Activated naive CD8-positive, alpha-beta T cell treated with anti-CD3 and anti-CD28 coated beads, Interleukin-2, amount 10 ng/mL, durations not matched to agents 7 days and 5 days (primary cell): ENCODE results near the gene CDC16. TPM values are rescaled to one million over a fixed set of nuclear protein-coding genes. Genes with fewer than 3 reads are reported as not detected.

ENCODE experiments used
- ATAC-seq: fragments of 150-1000 bp; cut with Tn5 transposase; one replicate; pipeline ENCODE4 v1.10.0; 2021; ENCODE audit warnings: low read depth, moderate library complexity
- POLR2A ChIA-PET: fragments of 350-600 bp; sonication (Branson Sonifier 250); formaldehyde crosslinking; loops from one replicate; lab custom pipeline; 2021; ENCODE audit warnings: antibody characterized with exemption; lab: Charles Lee
- DNase-seq: peaks from one replicate; pipeline ENCODE4 v3.0.0; 2021
- H3K27ac Mint-ChIP-seq: one replicate; pipeline ENCODE4 v1.8.0; 2022; ENCODE audit warnings: mild to moderate bottlenecking, mixed read lengths
- H3K27me3 Mint-ChIP-seq: one replicate; pipeline ENCODE4 v1.8.0; 2022; ENCODE audit warnings: mild to moderate bottlenecking, moderate library complexity, mixed read lengths
- H3K36me3 Mint-ChIP-seq: one replicate; pipeline ENCODE4 v1.8.0; 2021; ENCODE audit warnings: mild to moderate bottlenecking, mixed read lengths
- H3K4me1 Mint-ChIP-seq: one replicate; pipeline ENCODE4 v1.8.0; 2021; ENCODE audit warnings: mixed read lengths
- H3K4me3 Mint-ChIP-seq: one replicate; pipeline ENCODE4 v1.8.0; 2022; ENCODE audit warnings: mild to moderate bottlenecking, moderate library complexity, mixed read lengths
- H3K9me3 Mint-ChIP-seq: one replicate; pipeline ENCODE4 v1.8.0; 2021; ENCODE audit warnings: mixed read lengths
- total RNA-seq, 2 experiments: library from RNA; stranded (reverse); gene quantifications; one replicate each; pipeline ENCODE4 v1.2.3, GENCODE V29; 2021

The CDC16 gene
- total RNA-seq, 2 experiments from 2014 or later = 91.1 to 99.7 TPM

GRCh38 chr13:114299604-114300305 is 65.1 kb downstream of the CDC16 start:
- no peak overlapping the region for H3K27ac Mint-ChIP-seq
- no peaks in the 10 kb centered on the region for H3K27me3 Mint-ChIP-seq
- no peaks in the 10 kb centered on the region for H3K9me3 Mint-ChIP-seq
- POLR2A ChIA-PET = no interaction called here
- H3K4me1 Mint-ChIP-seq = peaks cover 1% of the 10 kb centered on the region
- no peak for DNase-seq
- peaks cover 13% of the 10 kb centered on the region for H3K36me3 Mint-ChIP-seq
- no peak overlapping the region for H3K4me3 Mint-ChIP-seq
- no peak for ATAC-seq

GRCh38 chr13:114303700-114304327 is 69.1 kb downstream of the CDC16 start:
- Mint-ChIP-seq H3K4me1 (peaks cover 1% of the 10 kb centered on the region), H3K36me3 (peaks cover 17% of the 10 kb centered on the region), H3K9me3 (no peaks in the 10 kb centered on the region), H3K27ac (no peak overlapping the region), H3K4me3 (no peak overlapping the region), H3K27me3 (no peaks in the 10 kb centered on the region)
- DNase-seq = no peak
- no peak for ATAC-seq
- POLR2A ChIA-PET = no interaction called here

GRCh38 chr13:114304346-114305034 is 69.8 kb downstream of the CDC16 start:
- peaks cover 17% of the 10 kb centered on the region for H3K36me3 Mint-ChIP-seq
- no peak for ATAC-seq
- no peaks in the 10 kb centered on the region for H3K9me3 Mint-ChIP-seq
- no peak overlapping the region for H3K4me3 Mint-ChIP-seq
- H3K27me3 Mint-ChIP-seq = no peaks in the 10 kb centered on the region
- POLR2A ChIA-PET = no interaction called here
- DNase-seq = no peak
- no peak overlapping the region for H3K27ac Mint-ChIP-seq
- peaks cover 1% of the 10 kb centered on the region for H3K4me1 Mint-ChIP-seq

GRCh38 chr13:114309086-114309485 is 74.4 kb downstream of the CDC16 start:
- Mint-ChIP-seq H3K4me1 (peaks cover 11% of the 10 kb centered on the region), H3K4me3 (no peak overlapping the region), H3K27ac (no peak overlapping the region), H3K27me3 (peaks cover 5% of the 10 kb centered on the region), H3K36me3 (peaks cover 7% of the 10 kb centered on the region), H3K9me3 (no peaks in the 10 kb centered on the region)
- no peak for ATAC-seq
- POLR2A ChIA-PET = no interaction called here
- DNase-seq = no peak

GRCh38 chr13:114309806-114310410 is 75.2 kb downstream of the CDC16 start:
- no peak for ATAC-seq
- Mint-ChIP-seq H3K36me3 (peaks cover 7% of the 10 kb centered on the region), H3K4me1 (peaks cover 12% of the 10 kb centered on the region), H3K9me3 (no peaks in the 10 kb centered on the region), H3K27ac (no peak overlapping the region), H3K27me3 (peaks cover 5% of the 10 kb centered on the region), H3K4me3 (no peak overlapping the region)
- DNase-seq = no peak
- POLR2A ChIA-PET = no interaction called here

GRCh38 chr13:114310956-114311355 is 76.3 kb downstream of the CDC16 start:
- peaks cover 8% of the 10 kb centered on the region for H3K36me3 Mint-ChIP-seq
- ATAC-seq (no peak), DNase-seq (no peak)
- peaks cover 5% of the 10 kb centered on the region for H3K27me3 Mint-ChIP-seq
- H3K4me3 Mint-ChIP-seq = no peak overlapping the region
- H3K4me1 Mint-ChIP-seq = peaks cover 19% of the 10 kb centered on the region
- no peak overlapping the region for H3K27ac Mint-ChIP-seq
- POLR2A ChIA-PET = no interaction called here
- no peaks in the 10 kb centered on the region for H3K9me3 Mint-ChIP-seq

GRCh38 chr13:114311387-114311786 is 76.7 kb downstream of the CDC16 start:
- Mint-ChIP-seq H3K9me3 (no peaks in the 10 kb centered on the region), H3K4me1 (peaks cover 19% of the 10 kb centered on the region), H3K4me3 (no peak overlapping the region), H3K27ac (no peak overlapping the region), H3K36me3 (peaks cover 6% of the 10 kb centered on the region), H3K27me3 (peaks cover 5% of the 10 kb centered on the region)
- POLR2A ChIA-PET = no interaction called here
- ATAC-seq = no peak
- no peak for DNase-seq

GRCh38 chr13:114311908-114312307 is 77.2 kb downstream of the CDC16 start:
- peaks cover 4% of the 10 kb centered on the region for H3K36me3 Mint-ChIP-seq
- POLR2A ChIA-PET = interaction anchor here (2.6 kb wide), 1 partner anchor 30 kb away, joined by 8 read pairs; the partner anchor contains the start of gene UPF3A

GRCh38 chr13:114313061-114313860 is 78.6 kb downstream of the CDC16 start:
- Mint-ChIP-seq H3K4me3 (peak overlapping the region; percentile 92), H3K27ac (peak overlapping the region; percentile 84), H3K27me3 (peaks cover 5% of the 10 kb centered on the region), H3K4me1 (peaks cover 27% of the 10 kb centered on the region), H3K9me3 (no peaks in the 10 kb centered on the region), H3K36me3 (peaks cover 2% of the 10 kb centered on the region)
- POLR2A ChIA-PET = interaction anchor here (1.0 to 2.6 kb wide), 2 partner anchors 21 to 32 kb away, joined by 3 to 8 read pairs; partner anchors contain the start of gene UPF3A
- ATAC-seq (no peak), DNase-seq (no peak)

More at GRCh38 chr13:114311908-114312307, 77.2 kb downstream of the CDC16 start:
- Mint-ChIP-seq H3K9me3 (no peaks in the 10 kb centered on the region), H3K27me3 (peaks cover 5% of the 10 kb centered on the region), H3K4me1 (peaks cover 21% of the 10 kb centered on the region), H3K4me3 (no peak overlapping the region), H3K27ac (no peak overlapping the region)
- no peak for DNase-seq
- no peak for ATAC-seq

GRCh38 chr13:114314074-114314912 is 79.6 kb downstream of the CDC16 start, which contains the start of gene CHAMP1:
CHAMP1 (plus strand) TSS chr13:114314503; CDS start chr13:114323843, 9,340 bp downstream.
- peak; percentile 94 for ATAC-seq
- Mint-ChIP-seq H3K9me3 (no peaks in the 10 kb centered on the region), H3K4me3 (peak within 1 kb of the TSS; percentile 92), H3K27me3 (peaks cover 5% of the 10 kb centered on the region), H3K27ac (peak within 1 kb of the TSS; percentile 84), H3K4me1 (peaks cover 31% of the 10 kb centered on the region), H3K36me3 (peaks cover 4% of the 10 kb centered on the region)
- peak; percentile 96 for DNase-seq
- POLR2A ChIA-PET = interaction anchor here (1.0 to 2.6 kb wide), 3 partner anchors 20 to 33 kb away, joined by 3 to 9 read pairs (median 8); partner anchors contain the start of gene UPF3A

GRCh38 chr13:114315074-114315785 is 80.5 kb downstream of the CDC16 start:
- Mint-ChIP-seq H3K4me3 (peak overlapping the region; percentile 87), H3K27me3 (peaks cover 5% of the 10 kb centered on the region), H3K36me3 (peaks cover 11% of the 10 kb centered on the region), H3K27ac (peak overlapping the region; percentile 72), H3K9me3 (no peaks in the 10 kb centered on the region), H3K4me1 (peaks cover 39% of the 10 kb centered on the region)
- POLR2A ChIA-PET = interaction anchor here (0.5 to 1.3 kb wide), 3 partner anchors 34 to 905 kb away, joined by 3 to 9 read pairs (median 4); partner anchors contain the start of gene UPF3A
- DNase-seq (no peak), ATAC-seq (no peak)
